IMR-90 (cell line): ENCODE data around the gene DVL1. TPM values are rescaled to one million over a fixed set of nuclear protein-coding genes. Genes with fewer than 3 reads are reported as not detected.

Experiments
- ATAC-seq: fragments of 200-7000 bp; cut with Tn5 transposase; 2 replicates; pipeline ENCODE4 v1.9.1; 2020; ENCODE audit warnings: low read depth, mild to moderate bottlenecking, moderate library complexity
- BruUV-seq: library from RNA; stranded (reverse); fragments of 400-500 nt; replicated peaks from 2 replicates; lab custom pipeline; 2021; lab: Mats Ljungman, UMichigan
- CTCF ChIA-PET: fragments of 300-600 bp; formaldehyde crosslinking; extraction: SDS; loops from one replicate; lab custom pipeline; 2021; ENCODE audit warnings: antibody characterized with exemption; lab: Yijun Ruan, JAX
- POLR2A ChIA-PET: fragments of 300-600 bp; sonication (Branson Sonifier 250); formaldehyde crosslinking; loops from one replicate; lab custom pipeline; 2022; ENCODE audit warnings: antibody characterized with exemption; ENCODE audit not compliant: unreplicated experiment; lab: Charles Lee
- DNase-seq: peaks from one replicate; pipeline ENCODE4 v3.0.0; 2013
- H2AFZ ChIP-seq: replicated peaks from 2 replicates; pipeline ENCODE3; 2013; ENCODE audit warnings: low read length, mild to moderate bottlenecking; ENCODE audit not compliant: poor library complexity
- H2AK5ac ChIP-seq: 2 replicates; pipeline ENCODE4 v1.6.1; 2013; ENCODE audit warnings: low read depth, low read length, inconsistent platforms
- H2AK9ac ChIP-seq: replicated peaks from 2 replicates; pipeline ENCODE3; 2013; ENCODE audit warnings: mild to moderate bottlenecking, low read depth, low read length, moderate library complexity; ENCODE audit not compliant: poor library complexity
- H2BK120ac ChIP-seq: 2 replicates; pipeline ENCODE4 v1.6.1; 2013; ENCODE audit warnings: low read depth, low read length, inconsistent platforms
- H2BK15ac ChIP-seq: 3 replicates; pipeline ENCODE4 v1.6.1; 2013; ENCODE audit warnings: low read depth, low read length, inconsistent platforms
- H2BK20ac ChIP-seq: 2 replicates; pipeline ENCODE4 v1.6.1; 2013; ENCODE audit warnings: low read depth, mild to moderate bottlenecking, inconsistent platforms, low read length, moderate library complexity
- H2BK5ac ChIP-seq: 2 replicates; pipeline ENCODE4 v1.6.1; 2013; ENCODE audit warnings: mild to moderate bottlenecking, low read depth, low read length, inconsistent platforms; ENCODE audit not compliant: poor library complexity, severe bottlenecking
- H3K14ac ChIP-seq: replicated peaks from 2 replicates; pipeline ENCODE4 v1.6.1; 2013; ENCODE audit warnings: low read depth, low read length, inconsistent platforms
- H3K18ac ChIP-seq: 2 replicates; pipeline ENCODE4 v1.6.1; 2013; ENCODE audit warnings: low read depth, low read length, control low read depth
- H3K23ac ChIP-seq: 2 replicates; pipeline ENCODE4 v1.6.1; 2013; ENCODE audit warnings: low read depth, low read length, inconsistent platforms
- H3K27ac ChIP-seq: 2 replicates; pipeline ENCODE4 v1.5.1; 2013; ENCODE audit warnings: mild to moderate bottlenecking, control low read depth, low read length; ENCODE audit not compliant: insufficient read depth
- H3K27me3 ChIP-seq: 2 replicates; pipeline ENCODE4 v1.6.1; 2013; ENCODE audit warnings: low read length; ENCODE audit not compliant: control insufficient read depth, insufficient read depth
- H3K36me3 ChIP-seq: 2 replicates; pipeline ENCODE4 v1.6.1; 2013; ENCODE audit warnings: low read length, mixed read lengths; ENCODE audit not compliant: control insufficient read depth, insufficient read depth
- H3K4ac ChIP-seq: 2 replicates; pipeline ENCODE4 v1.6.1; 2013; ENCODE audit warnings: low read depth, low read length, inconsistent platforms
- H3K4me1 ChIP-seq: 2 replicates; pipeline ENCODE4 v1.6.1; 2013; ENCODE audit warnings: low read length, mixed read lengths; ENCODE audit not compliant: control insufficient read depth, insufficient read depth
- H3K4me2 ChIP-seq: 2 replicates; pipeline ENCODE4 v1.6.1; 2013; ENCODE audit warnings: low read depth, mild to moderate bottlenecking, control low read depth, low read length, moderate library complexity
- H3K4me3 ChIP-seq: 2 replicates; pipeline ENCODE4 v1.5.1; 2013; ENCODE audit warnings: low read depth, mild to moderate bottlenecking, control low read depth, low read length, moderate library complexity; ENCODE audit not compliant: insufficient read depth
- H3K56ac ChIP-seq: 2 replicates; pipeline ENCODE4 v1.6.1; 2013; ENCODE audit warnings: low read length, inconsistent platforms; ENCODE audit not compliant: insufficient read depth; ENCODE audit errors: extremely low read depth
- H3K79me1 ChIP-seq, 2 experiments: 2 replicates each; pipeline ENCODE4 v1.6.1; 2013; ENCODE audit warnings: low read length in 2 of 2, inconsistent platforms in 1 of 2, low read depth in 1 of 2
- H3K9ac ChIP-seq: 2 replicates; pipeline ENCODE4 v1.6.1; 2013; ENCODE audit warnings: low read depth, low read length, control low read depth
- H3K9me1 ChIP-seq: 2 replicates; pipeline ENCODE4 v1.6.1; 2013; ENCODE audit warnings: low read length, inconsistent platforms; ENCODE audit not compliant: insufficient read depth
- H3K9me3 ChIP-seq: 2 replicates; pipeline ENCODE4 v1.6.1; 2013; ENCODE audit warnings: low read length; ENCODE audit not compliant: control insufficient read depth, insufficient read depth
- H4K20me1 ChIP-seq: 2 replicates; pipeline ENCODE4 v1.6.1; 2013; ENCODE audit warnings: low read length, inconsistent platforms; ENCODE audit not compliant: insufficient read depth
- H4K5ac ChIP-seq: 2 replicates; pipeline ENCODE4 v1.6.1; 2013; ENCODE audit warnings: mild to moderate bottlenecking, low read depth, low read length, control low read depth
- H4K8ac ChIP-seq, 2 experiments: 2 replicates each; pipeline ENCODE4 v1.6.1; 2013; ENCODE audit warnings: low read depth in 2 of 2, low read length in 2 of 2, control low read depth in 1 of 2, inconsistent platforms in 1 of 2
- H4K91ac ChIP-seq: 2 replicates; pipeline ENCODE4 v1.6.1; 2013; ENCODE audit warnings: low read depth, low read length, inconsistent platforms; ENCODE audit not compliant: insufficient read depth
- CTCF ChIP-seq: conservative IDR thresholded peaks from 2 replicates; pipeline ENCODE4 v1.5.1; 2012; ENCODE audit warnings: mild to moderate bottlenecking, low read depth, low read length, improper control_type of control experiment
- FOS ChIP-seq: fragments of 150-350 bp; IDR thresholded peaks from 2 replicates; pipeline ENCODE4 v1.6.1; 2016; ENCODE audit warnings: low read depth, low read length
- MAFK ChIP-seq: IDR thresholded peaks from 2 replicates; pipeline ENCODE4 v1.6.1; 2012; ENCODE audit warnings: low read depth, low read length, improper control_type of control experiment
- MAZ ChIP-seq: IDR thresholded peaks from 2 replicates; pipeline ENCODE4 v1.6.1; 2012; ENCODE audit warnings: low read depth, mild to moderate bottlenecking, low read length, improper control_type of control experiment, moderate library complexity, borderline replicate concordance
- MXI1 ChIP-seq: IDR thresholded peaks from 2 replicates; pipeline ENCODE4 v1.6.1; 2012; ENCODE audit warnings: low read depth, mild to moderate bottlenecking, low read length, moderate library complexity, borderline replicate concordance
- POLR2A ChIP-seq: IDR thresholded peaks from 2 replicates; pipeline ENCODE4 v1.6.1; 2012; ENCODE audit warnings: mild to moderate bottlenecking, low read depth, low read length
- RAD21 ChIP-seq: IDR thresholded peaks from 2 replicates; pipeline ENCODE4 v1.6.1; 2012; ENCODE audit warnings: low read length, improper control_type of control experiment
- WGBS, 2 experiments: methylation state at CpG; one replicate each; pipeline versions ENCODE4 v1.1.5 to v1.1.7; 2013; ENCODE audit warnings: missing lambda C conversion rate in 2 of 2; ENCODE audit not compliant: insufficient read length in 1 of 2; ENCODE audit errors: extremely low coverage in 2 of 2; 5-methylcytosine and 5-hydroxymethylcytosine counted together
- dilution Hi-C: fragments of 300-500 bp; cut with HindIII; formaldehyde crosslinking; loops from one replicate; pipeline ENCODE4 v1.14.3; 2018; ENCODE audit warnings: low sequenced_read_pairs; ENCODE audit not compliant: unreplicated experiment
- in situ Hi-C: fragments of 300-500 bp; cut with MboI; formaldehyde crosslinking; loops from 3 replicates; pipeline ENCODE4 v1.14.3; 2019; ENCODE audit warnings: low sequenced_read_pairs, inconsistent platforms, mixed read lengths
- intact Hi-C: fragments of 100-400 bp; cut with micrococcal nuclease; formaldehyde crosslinking; loops from 2 replicates; pipeline ENCODE4 v1.10.0; 2022
- polyA plus RNA-seq, 3 experiments: library from polyadenylated mRNA; depleted of rRNA; stranded (reverse); fragments of >200 nt; gene quantifications; 2 replicates each; pipeline ENCODE4 v1.2.3, GENCODE V29; 2012; ENCODE audit warnings: low replicate concordance in 1 of 3
- total RNA-seq: library from RNA; depleted of rRNA; stranded (reverse); fragments of >200 nt; gene quantifications from 2 replicates; pipeline ENCODE4 v1.2.3, GENCODE V29; 2012
- TF ChIP-seq, protein P1 (sequence below): fragments of 150-350 bp; IDR thresholded peaks from 2 replicates; pipeline ENCODE4 v1.6.1; 2016; ENCODE audit warnings: low read depth, mild to moderate bottlenecking, low read length, moderate library complexity, borderline replicate concordance

DVL1 gene
- total and polyA plus RNA-seq, 2 of the 4 experiments (the other 2 are of a cell fraction): 27.2 to 35.9 TPM

DNA sequence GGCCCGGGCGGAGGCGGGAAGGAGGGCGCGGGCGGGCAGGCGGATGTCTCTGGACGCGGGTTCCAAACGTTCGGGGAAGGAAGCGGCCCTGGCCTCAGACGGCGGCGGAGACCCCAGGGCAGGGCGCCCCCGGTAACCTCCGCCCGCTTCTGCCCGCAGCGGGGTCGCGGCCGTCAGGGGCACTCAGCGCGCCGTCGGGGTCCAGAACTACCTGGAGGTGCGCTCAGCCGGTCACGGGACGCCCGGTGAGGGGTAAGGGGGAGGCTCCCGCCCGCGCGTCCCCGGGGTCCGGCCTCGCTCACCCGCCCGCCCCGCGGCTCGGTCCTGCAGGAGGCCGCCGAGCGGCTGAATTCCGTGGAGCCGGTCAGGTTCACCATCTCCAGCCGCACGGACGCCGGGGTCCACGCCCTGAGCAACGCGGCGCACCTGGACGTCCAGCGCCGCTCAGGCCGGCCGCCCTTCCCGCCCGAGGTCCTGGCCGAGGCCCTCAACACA, 40.4 kb downstream of the DVL1 start:
- H3K4me3 ChIP-seq: peak overlapping the region; percentile 95
- intact Hi-C loops: loop anchor here (5.0 kb wide), 2 partner anchors 48 to 187 kb away; partner anchors contain the start of gene MXRA8
- ATAC-seq (no peak), DNase-seq (no peak)
- H2AFZ ChIP-seq: peak overlapping the region; percentile 88
- 0% methylated on average over 35 of the region's 66 CpGs; no CpG with 5 or more reads in 1 of the 2 experiments for WGBS, 2 experiments
- peak overlapping the region; percentile 42 for H2BK5ac ChIP-seq
- peak overlapping the region; percentile 36; the same call in 1 of the 2 replicates for H2AK5ac ChIP-seq
- in situ Hi-C loops: no loop called here
- dilution Hi-C loops: no loop called here
- H3K9ac ChIP-seq: peak overlapping the region; percentile 82
- H3K23ac ChIP-seq: peak overlapping the region; percentile 38; the same call in 1 of the 2 replicates
- no peaks in the 10 kb centered on the region for H3K9me3 ChIP-seq
- no peaks in the 10 kb centered on the region for H3K27me3 ChIP-seq
- no peak overlapping the region for H2BK15ac ChIP-seq
- CTCF ChIA-PET: no interaction called here
- 0 out of 2 replicates have a peak overlapping the region, but pooled peaks have one; percentile 17 for H3K56ac ChIP-seq
- H3K4me2 ChIP-seq: peak overlapping the region; percentile 76
- BruUV-seq: TSS peak; percentile 56
- no peak for TF ChIP-seq CTCF
- no peak for TF ChIP-seq MXI1
- no peak for TF ChIP-seq RAD21
- TF ChIP-seq, protein P1, sequence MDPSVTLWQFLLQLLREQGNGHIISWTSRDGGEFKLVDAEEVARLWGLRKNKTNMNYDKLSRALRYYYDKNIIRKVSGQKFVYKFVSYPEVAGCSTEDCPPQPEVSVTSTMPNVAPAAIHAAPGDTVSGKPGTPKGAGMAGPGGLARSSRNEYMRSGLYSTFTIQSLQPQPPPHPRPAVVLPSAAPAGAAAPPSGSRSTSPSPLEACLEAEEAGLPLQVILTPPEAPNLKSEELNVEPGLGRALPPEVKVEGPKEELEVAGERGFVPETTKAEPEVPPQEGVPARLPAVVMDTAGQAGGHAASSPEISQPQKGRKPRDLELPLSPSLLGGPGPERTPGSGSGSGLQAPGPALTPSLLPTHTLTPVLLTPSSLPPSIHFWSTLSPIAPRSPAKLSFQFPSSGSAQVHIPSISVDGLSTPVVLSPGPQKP: no peak
- no peak for TF ChIP-seq MAFK
- no peak for TF ChIP-seq FOS
- peak; percentile 19; the same call in 1 of the 2 replicates for TF ChIP-seq POLR2A
- TF ChIP-seq MAZ: no peak
- POLR2A ChIA-PET: no interaction called here
- H4K20me1 ChIP-seq: peaks cover 54% of the 10 kb centered on the region
- no peak overlapping the region; the same call in 1 of the 2 replicates for H3K18ac ChIP-seq
- H4K91ac ChIP-seq: peak overlapping the region; percentile 49
- peaks cover 6 to 52% of the 10 kb centered on the region in 2 experiments for H3K79me1 ChIP-seq
- peak overlapping the region; percentile 69; the same call in 1 of the 2 replicates for H3K14ac ChIP-seq
- no peak overlapping the region; a peak in 1 of 4 replicates for H4K8ac ChIP-seq
- peaks cover 3% of the 10 kb centered on the region for H3K9me1 ChIP-seq
- H3K4me1 ChIP-seq: peaks cover 31% of the 10 kb centered on the region
- H3K27ac ChIP-seq: peak overlapping the region; percentile 94
- H2BK120ac ChIP-seq: no peak overlapping the region
- peak overlapping the region; percentile 71 for H3K4ac ChIP-seq
- no peak overlapping the region for H2BK20ac ChIP-seq
- H3K36me3 ChIP-seq: peaks cover 38% of the 10 kb centered on the region
- no peak overlapping the region for H4K5ac ChIP-seq
- H2AK9ac ChIP-seq: peak overlapping the region; percentile 98
